HCT116 (cell line): ENCODE data around the gene PEMT. TPM values are rescaled to one million over a fixed set of nuclear protein-coding genes. Genes with fewer than 3 reads are reported as not detected.

Experiments
- ATAC-seq: fragments of 200-7000 bp; cut with Tn5 transposase; 2 replicates; pipeline ENCODE4 v1.9.1; 2020; ENCODE audit warnings: mild to moderate bottlenecking, moderate library complexity
- BruUV-seq: library from RNA; stranded (reverse); fragments of 400-500 nt; replicated peaks from 2 replicates; lab custom pipeline; 2021; lab: Mats Ljungman, UMichigan
- CTCF ChIA-PET: fragments of 300-600 bp; sonication (Branson Sonifier 250); formaldehyde crosslinking; loops from one replicate; lab custom pipeline; 2021; ENCODE audit warnings: antibody characterized with exemption; lab: Charles Lee
- POLR2A ChIA-PET: fragments of 300-600, 350-600 bp; sonication (Branson Sonifier 250); formaldehyde crosslinking; loops from one replicate; lab custom pipeline; 2021; ENCODE audit warnings: antibody characterized with exemption; lab: Charles Lee
- RAD21 ChIA-PET, 2 experiments: fragments of 300-600 bp; sonication (Branson Sonifier 250); formaldehyde crosslinking; loops; one replicate each; lab custom pipeline; 2023; ENCODE audit warnings: low total read pairs in 2 of 2; ENCODE audit not compliant: uncharacterized antibody in 2 of 2, unreplicated experiment in 2 of 2, low non-redundant PET in 1 of 2; lab: Charles Lee
- DNase-seq: peaks from one replicate; pipeline ENCODE4 v3.0.0-alpha.2; 2010; ENCODE audit warnings: low read depth, low spot score
- H2AFZ ChIP-seq: fragments of 200-600 bp; shearing (Covaris generic), sonication (generic); 2 replicates; pipeline ENCODE4 v1.6.1; 2017; ENCODE audit warnings: low read depth, mixed run types, mixed read lengths, antibody characterized with exemption, low read length; ENCODE audit not compliant: poor library complexity, severe bottlenecking
- H3K27ac ChIP-seq: 2 replicates; pipeline ENCODE4 v1.5.1; 2012; ENCODE audit warnings: low read depth, low read length
- H3K27me3 ChIP-seq: fragments of 200-600 bp; sonication (generic); 2 replicates; pipeline ENCODE4 v1.6.1; 2016; ENCODE audit warnings: mixed run types, low read length, mixed read lengths; ENCODE audit not compliant: insufficient read depth
- H3K36me3 ChIP-seq, 2 experiments: fragments of 200-500 bp in 1 of 2; fragments of 200-600 bp in 1 of 2; sonication (Bioruptor generic) in 1 of 2; sonication (generic) in 1 of 2; 2 replicates each; pipeline versions ENCODE4 v1.5.1 to v1.6.1; 2014 to 2016; ENCODE audit warnings: low read length in 2 of 2, inconsistent platforms in 1 of 2, mixed read lengths in 1 of 2, mixed run types in 1 of 2; ENCODE audit not compliant: insufficient read depth in 2 of 2, control insufficient read depth in 1 of 2
- H3K4me1 ChIP-seq, 2 experiments: fragments of 200-600 bp in 1 of 2; sonication (generic) in 1 of 2; 2 replicates each; pipeline versions ENCODE4 v1.5.1 to v1.6.1; 2012 to 2017; ENCODE audit warnings: low read length in 2 of 2, inconsistent platforms in 1 of 2, mild to moderate bottlenecking in 1 of 2, mixed read lengths in 1 of 2, mixed run types in 1 of 2, moderate library complexity in 1 of 2; ENCODE audit not compliant: insufficient read depth in 2 of 2, control insufficient read depth in 1 of 2
- H3K4me2 ChIP-seq: fragments of 200-600 bp; sonication (generic); 2 replicates; pipeline ENCODE4 v1.6.1; 2017; ENCODE audit warnings: mixed run types, low read length, mixed read lengths
- H3K4me3 ChIP-seq, 2 experiments: fragments of 200-600 bp in 1 of 2; sonication (generic) in 1 of 2; replicated peaks in 1 of 2; 2 replicates each; pipeline ENCODE4 v1.5.1; 2011 to 2016; ENCODE audit warnings: low read length in 2 of 2, control low read depth in 1 of 2, low read depth in 1 of 2, mild to moderate bottlenecking in 1 of 2, mixed read lengths in 1 of 2, mixed run types in 1 of 2
- H3K79me2 ChIP-seq: fragments of 200-600 bp; sonication (generic); 2 replicates; pipeline ENCODE4 v1.6.1; 2017; ENCODE audit warnings: mild to moderate bottlenecking, mixed run types, low read length, moderate library complexity, mixed read lengths; ENCODE audit not compliant: insufficient read depth
- H3K9ac ChIP-seq: fragments of 200-600 bp; sonication (generic); 2 replicates; pipeline ENCODE4 v1.6.1; 2016; ENCODE audit warnings: low read length, mixed read lengths
- H3K9me2 ChIP-seq: fragments of 200-600 bp; sonication (generic), shearing (Covaris generic); 2 replicates; pipeline ENCODE4 v1.6.1; 2017; ENCODE audit warnings: mixed run types, mild to moderate bottlenecking, moderate library complexity; ENCODE audit not compliant: insufficient read depth
- H3K9me3 ChIP-seq, 2 experiments: fragments of 200-500 bp in 1 of 2; fragments of 200-600 bp in 1 of 2; sonication (Bioruptor generic) in 1 of 2; sonication (generic) in 1 of 2; 2 replicates each; pipeline ENCODE4 v1.6.1; 2014 to 2017; ENCODE audit warnings: low read length in 2 of 2, mixed read lengths in 2 of 2, inconsistent platforms in 1 of 2, low read depth in 1 of 2, mild to moderate bottlenecking in 1 of 2, mixed run types in 1 of 2, moderate library complexity in 1 of 2; ENCODE audit not compliant: control insufficient read depth in 1 of 2, insufficient read depth in 1 of 2
- H4K20me1 ChIP-seq: fragments of 200-600 bp; sonication (generic), shearing (Covaris generic); 2 replicates; pipeline ENCODE4 v1.6.1; 2017; ENCODE audit warnings: mixed run types, mild to moderate bottlenecking, moderate library complexity; ENCODE audit not compliant: insufficient read depth
- CEBPB ChIP-seq: IDR thresholded peaks from 2 replicates; pipeline ENCODE4 v1.6.1; 2012; ENCODE audit warnings: low read depth
- EGR1 ChIP-seq: IDR thresholded peaks from 2 replicates; pipeline ENCODE4 v1.6.1; 2012; ENCODE audit warnings: low read depth
- EZH2phosphoT487 ChIP-seq: fragments of 200-600 bp; IDR thresholded peaks from 2 replicates; pipeline ENCODE4 v1.6.1; 2018; ENCODE audit warnings: antibody characterized with exemption, borderline replicate concordance
- FOSL1 ChIP-seq: IDR thresholded peaks from 2 replicates; pipeline ENCODE4 v1.6.1; 2012; ENCODE audit warnings: low read depth
- JUND ChIP-seq: IDR thresholded peaks from 2 replicates; pipeline ENCODE4 v1.6.1; 2012
- POLR2A ChIP-seq: IDR thresholded peaks from 2 replicates; pipeline ENCODE4 v1.7.0; 2011; ENCODE audit warnings: borderline replicate concordance; ENCODE audit not compliant: insufficient read depth, insufficient read length; ENCODE audit errors: extremely low read depth
- POLR2AphosphoS5 ChIP-seq: IDR thresholded peaks from 2 replicates; pipeline ENCODE4 v1.6.1; 2011; ENCODE audit warnings: mild to moderate bottlenecking, low read depth, low read length, moderate library complexity
- RAD21 ChIP-seq: IDR thresholded peaks from 2 replicates; pipeline ENCODE4 v1.6.1; 2012; ENCODE audit warnings: low read depth, mild to moderate bottlenecking
- SIN3A ChIP-seq: IDR thresholded peaks from 2 replicates; pipeline ENCODE4 v1.6.1; 2012; ENCODE audit warnings: low read depth
- SP1 ChIP-seq: IDR thresholded peaks from 2 replicates; pipeline ENCODE4 v1.6.1; 2012; ENCODE audit warnings: low read depth
- TCF7L2 ChIP-seq: IDR thresholded peaks from 2 replicates; pipeline ENCODE4 v1.7.0; 2011; ENCODE audit warnings: borderline replicate concordance, inconsistent platforms; ENCODE audit not compliant: insufficient read depth, insufficient read length; ENCODE audit errors: extremely low read depth
- YY1 ChIP-seq: IDR thresholded peaks from 2 replicates; pipeline ENCODE4 v1.6.1; 2011; ENCODE audit warnings: low read length, low read depth, moderate library complexity, mild to moderate bottlenecking; ENCODE audit not compliant: insufficient replicate concordance; ENCODE audit errors: extremely low read depth
- ZNF274 ChIP-seq: fragments of 200-500 bp; sonication (Bioruptor generic); IDR thresholded peaks from 2 replicates; pipeline ENCODE4 v1.6.1; 2014; ENCODE audit warnings: mild to moderate bottlenecking, low read depth, low read length, inconsistent platforms
- intact Hi-C: fragments of 100-400 bp; cut with micrococcal nuclease; formaldehyde crosslinking; loops from 2 replicates; pipeline ENCODE4 v1.10.0; 2022
- total RNA-seq: library from RNA; stranded (reverse); gene quantifications from one replicate; pipeline ENCODE4 v1.2.1, GENCODE V29; 2021; ENCODE audit not compliant: unreplicated experiment
- TF ChIP-seq, protein P1 (sequence below), 3 experiments: fragments of 200-600 bp in 1 of 3; sonication (generic) in 1 of 3; IDR thresholded peaks in 2 of 3; conservative IDR thresholded peaks in 1 of 3; 2 replicates each; pipeline ENCODE4 v1.5.1; 2012 to 2017; ENCODE audit warnings: low read depth in 2 of 3, low read length in 2 of 3, antibody characterized with exemption in 1 of 3, borderline replicate concordance in 1 of 3, control low read depth in 1 of 3, mild to moderate bottlenecking in 1 of 3, mixed read lengths in 1 of 3, mixed run types in 1 of 3, moderate library complexity in 1 of 3; ENCODE audit not compliant: insufficient read depth in 1 of 3
- TF ChIP-seq, protein P2 (sequence below): IDR thresholded peaks from 2 replicates; pipeline ENCODE4 v1.6.1; 2012; ENCODE audit warnings: low read depth
- TF ChIP-seq, protein P3 (sequence below): IDR thresholded peaks from 2 replicates; pipeline ENCODE4 v1.6.1; 2012

The PEMT gene
- total RNA-seq, 1 experiment from 2014 or later, result 52.1 TPM

DNA sequence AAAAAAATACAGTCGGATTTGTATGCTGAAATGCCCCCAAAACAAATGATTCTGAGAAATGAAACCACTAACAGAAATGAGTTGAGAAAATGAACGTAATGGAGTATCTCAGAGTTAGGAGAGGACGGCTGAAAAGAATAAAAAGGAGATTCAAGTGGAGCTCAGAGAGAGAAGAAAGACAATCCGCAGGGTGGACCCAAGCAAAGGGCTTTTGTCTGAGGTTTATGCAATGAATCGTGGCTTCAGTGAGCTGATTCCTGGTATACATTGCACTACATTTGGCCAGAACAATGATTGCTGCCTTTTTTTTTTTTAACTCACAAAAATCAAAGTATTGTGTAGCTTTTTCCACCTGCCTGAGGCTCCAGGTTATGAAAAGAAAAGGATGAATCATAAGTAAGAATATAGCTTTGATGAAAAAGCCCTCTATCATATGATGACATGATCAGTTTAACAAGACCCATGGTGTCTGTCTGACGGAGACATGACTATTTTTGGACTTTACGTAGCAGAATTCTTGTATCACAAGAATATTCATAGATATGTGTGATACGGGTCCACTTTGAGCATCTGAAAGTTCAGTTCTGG, 119.1 kb downstream of the PEMT start:
- TF ChIP-seq JUND (no peak), RAD21 (no peak), POLR2A (no peak)
- TF ChIP-seq, all 23 proteins: peak for 0
- Histone ChIP-seq H2AFZ (no peak overlapping the region), H4K20me1 (no peaks in the 10 kb centered on the region), H3K79me2 (peaks cover 6% of the 10 kb centered on the region), H3K27me3 (peaks cover 27% of the 10 kb centered on the region), H3K4me3 (no peak overlapping the region), H3K36me3 (no peaks in the 10 kb centered on the region), H3K9me2 (no peaks in the 10 kb centered on the region), H3K27ac (no peak overlapping the region), H3K9ac (no peak overlapping the region), H3K4me1 (peaks cover 3 to 6% of the 10 kb centered on the region in 2 experiments; a peak in 3 of 4 replicates), H3K9me3 (no peaks in the 10 kb centered on the region), H3K4me2 (no peak overlapping the region)
- ChIA-PET RAD21 (no interaction called here), POLR2A (no interaction called here), CTCF (interaction anchor here (1.0 kb wide), 1 partner anchor 24 kb away, joined by 4 read pairs; no protein-coding TSS in a partner anchor)
- ATAC-seq (no peak), DNase-seq (no peak)
- no TSS peak for BruUV-seq
- intact Hi-C loops, result no loop called here

DNA sequence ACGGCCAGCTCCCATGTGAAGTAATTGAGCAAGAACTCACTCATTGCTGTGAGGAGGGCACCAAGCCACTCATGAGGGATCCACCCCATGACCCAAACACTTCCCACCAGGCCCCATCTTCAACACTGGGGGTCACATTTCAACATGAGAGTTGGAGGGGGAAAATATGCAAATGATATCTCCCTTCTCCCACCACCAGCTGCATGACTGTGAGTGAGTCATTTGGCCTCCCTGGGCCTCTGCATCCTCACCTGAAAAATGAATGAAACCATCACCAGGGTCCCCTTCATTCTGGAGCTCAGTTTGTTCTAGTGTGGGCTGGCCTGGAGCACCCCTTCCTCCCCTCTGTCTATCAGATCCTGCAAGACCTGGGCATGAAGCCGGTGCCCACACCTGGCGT, 121.5 kb downstream of the PEMT start:
- CTCF ChIA-PET, result no interaction called here
- no peaks in the 10 kb centered on the region for H3K36me3 ChIP-seq
- H3K9me2 ChIP-seq, result no peaks in the 10 kb centered on the region
- H3K4me2 ChIP-seq, result no peak overlapping the region
- H3K79me2 ChIP-seq, result no peaks in the 10 kb centered on the region
- no peak for DNase-seq
- H3K27me3 ChIP-seq, result peaks cover 29% of the 10 kb centered on the region
- peaks cover 3 to 6% of the 10 kb centered on the region in 2 experiments; a peak in 3 of 4 replicates for H3K4me1 ChIP-seq
- no peak overlapping the region for H3K27ac ChIP-seq
- ATAC-seq, result no peak
- H3K9me3 ChIP-seq, result no peaks in the 10 kb centered on the region
- RAD21 ChIA-PET, result no interaction called here
- BruUV-seq, result no TSS peak
- H2AFZ ChIP-seq, result no peak overlapping the region
- no peak overlapping the region for H3K4me3 ChIP-seq
- intact Hi-C loops, result no loop called here
- no peaks in the 10 kb centered on the region for H4K20me1 ChIP-seq
- POLR2A ChIA-PET, result no interaction called here
- H3K9ac ChIP-seq, result no peak overlapping the region
- TF ChIP-seq FOSL1 (no peak), YY1 (no peak), SP1 (no peak), CEBPB (no peak), POLR2AphosphoS5 (no peak), EGR1 (no peak), ZNF274 (no peak), EZH2phosphoT487 (no peak), TCF7L2 (no peak), SIN3A (no peak)
- TF ChIP-seq, protein P1, sequence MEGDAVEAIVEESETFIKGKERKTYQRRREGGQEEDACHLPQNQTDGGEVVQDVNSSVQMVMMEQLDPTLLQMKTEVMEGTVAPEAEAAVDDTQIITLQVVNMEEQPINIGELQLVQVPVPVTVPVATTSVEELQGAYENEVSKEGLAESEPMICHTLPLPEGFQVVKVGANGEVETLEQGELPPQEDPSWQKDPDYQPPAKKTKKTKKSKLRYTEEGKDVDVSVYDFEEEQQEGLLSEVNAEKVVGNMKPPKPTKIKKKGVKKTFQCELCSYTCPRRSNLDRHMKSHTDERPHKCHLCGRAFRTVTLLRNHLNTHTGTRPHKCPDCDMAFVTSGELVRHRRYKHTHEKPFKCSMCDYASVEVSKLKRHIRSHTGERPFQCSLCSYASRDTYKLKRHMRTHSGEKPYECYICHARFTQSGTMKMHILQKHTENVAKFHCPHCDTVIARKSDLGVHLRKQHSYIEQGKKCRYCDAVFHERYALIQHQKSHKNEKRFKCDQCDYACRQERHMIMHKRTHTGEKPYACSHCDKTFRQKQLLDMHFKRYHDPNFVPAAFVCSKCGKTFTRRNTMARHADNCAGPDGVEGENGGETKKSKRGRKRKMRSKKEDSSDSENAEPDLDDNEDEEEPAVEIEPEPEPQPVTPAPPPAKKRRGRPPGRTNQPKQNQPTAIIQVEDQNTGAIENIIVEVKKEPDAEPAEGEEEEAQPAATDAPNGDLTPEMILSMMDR (IDR thresholded peaks at IDR 0.05 in 2 of 3, conservative IDR thresholded peaks at IDR 0.05 in 1 of 3; ENCODE audit: borderline replicate concordance in 1 of 3, insufficient read depth in 1 of 3, low read depth in 2 of 3, low read length in 2 of 3), result no peak
- TF ChIP-seq, protein P2, sequence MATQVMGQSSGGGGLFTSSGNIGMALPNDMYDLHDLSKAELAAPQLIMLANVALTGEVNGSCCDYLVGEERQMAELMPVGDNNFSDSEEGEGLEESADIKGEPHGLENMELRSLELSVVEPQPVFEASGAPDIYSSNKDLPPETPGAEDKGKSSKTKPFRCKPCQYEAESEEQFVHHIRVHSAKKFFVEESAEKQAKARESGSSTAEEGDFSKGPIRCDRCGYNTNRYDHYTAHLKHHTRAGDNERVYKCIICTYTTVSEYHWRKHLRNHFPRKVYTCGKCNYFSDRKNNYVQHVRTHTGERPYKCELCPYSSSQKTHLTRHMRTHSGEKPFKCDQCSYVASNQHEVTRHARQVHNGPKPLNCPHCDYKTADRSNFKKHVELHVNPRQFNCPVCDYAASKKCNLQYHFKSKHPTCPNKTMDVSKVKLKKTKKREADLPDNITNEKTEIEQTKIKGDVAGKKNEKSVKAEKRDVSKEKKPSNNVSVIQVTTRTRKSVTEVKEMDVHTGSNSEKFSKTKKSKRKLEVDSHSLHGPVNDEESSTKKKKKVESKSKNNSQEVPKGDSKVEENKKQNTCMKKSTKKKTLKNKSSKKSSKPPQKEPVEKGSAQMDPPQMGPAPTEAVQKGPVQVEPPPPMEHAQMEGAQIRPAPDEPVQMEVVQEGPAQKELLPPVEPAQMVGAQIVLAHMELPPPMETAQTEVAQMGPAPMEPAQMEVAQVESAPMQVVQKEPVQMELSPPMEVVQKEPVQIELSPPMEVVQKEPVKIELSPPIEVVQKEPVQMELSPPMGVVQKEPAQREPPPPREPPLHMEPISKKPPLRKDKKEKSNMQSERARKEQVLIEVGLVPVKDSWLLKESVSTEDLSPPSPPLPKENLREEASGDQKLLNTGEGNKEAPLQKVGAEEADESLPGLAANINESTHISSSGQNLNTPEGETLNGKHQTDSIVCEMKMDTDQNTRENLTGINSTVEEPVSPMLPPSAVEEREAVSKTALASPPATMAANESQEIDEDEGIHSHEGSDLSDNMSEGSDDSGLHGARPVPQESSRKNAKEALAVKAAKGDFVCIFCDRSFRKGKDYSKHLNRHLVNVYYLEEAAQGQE, result no peak
- TF ChIP-seq, protein P3, sequence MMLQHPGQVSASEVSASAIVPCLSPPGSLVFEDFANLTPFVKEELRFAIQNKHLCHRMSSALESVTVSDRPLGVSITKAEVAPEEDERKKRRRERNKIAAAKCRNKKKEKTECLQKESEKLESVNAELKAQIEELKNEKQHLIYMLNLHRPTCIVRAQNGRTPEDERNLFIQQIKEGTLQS, result no peak
